T-helper 2 cell treated with Interferon-gamma antibody and Interleukin-4, amounts not matched to agents 100 ng/mL and 5 ng/mL, for 36 hours (primary cell): ENCODE results near the gene RFX1. TPM values are rescaled to one million over a fixed set of nuclear protein-coding genes. Genes with fewer than 3 reads are reported as not detected.
"Not testable (repeated sequence)": the region's sequence is repeated elsewhere in the genome, so short reads cannot be mapped to it uniquely, and the experiment has no call there.

Experiments used
- intact Hi-C: fragments of 100-400 bp; cut with micrococcal nuclease; formaldehyde crosslinking; loops from one replicate; pipeline ENCODE4 v1.15.1; 2023
- total RNA-seq: library from RNA; stranded (reverse); gene quantifications from 2 replicates; pipeline ENCODE4 v1.2.3, GENCODE V29; 2022

The RFX1 gene
- total RNA-seq, 1 donor from 2014 or later: 16.2 TPM

- intact Hi-C loops: no loop called here
Observed at GRCh38 chr19:14027856-14028450, 21.8 kb upstream of the RFX1 start, which contains the start of gene RLN3. Gene RLN3, plus strand, starts transcription at chr19:14028148. Its CDS starts 57 bp downstream, at chr19:14028205.

- intact Hi-C loops: not testable (repeated sequence)
Observed at GRCh38 chr19:14026652-14027192, 20.6 kb upstream of the RFX1 start.

DNA sequence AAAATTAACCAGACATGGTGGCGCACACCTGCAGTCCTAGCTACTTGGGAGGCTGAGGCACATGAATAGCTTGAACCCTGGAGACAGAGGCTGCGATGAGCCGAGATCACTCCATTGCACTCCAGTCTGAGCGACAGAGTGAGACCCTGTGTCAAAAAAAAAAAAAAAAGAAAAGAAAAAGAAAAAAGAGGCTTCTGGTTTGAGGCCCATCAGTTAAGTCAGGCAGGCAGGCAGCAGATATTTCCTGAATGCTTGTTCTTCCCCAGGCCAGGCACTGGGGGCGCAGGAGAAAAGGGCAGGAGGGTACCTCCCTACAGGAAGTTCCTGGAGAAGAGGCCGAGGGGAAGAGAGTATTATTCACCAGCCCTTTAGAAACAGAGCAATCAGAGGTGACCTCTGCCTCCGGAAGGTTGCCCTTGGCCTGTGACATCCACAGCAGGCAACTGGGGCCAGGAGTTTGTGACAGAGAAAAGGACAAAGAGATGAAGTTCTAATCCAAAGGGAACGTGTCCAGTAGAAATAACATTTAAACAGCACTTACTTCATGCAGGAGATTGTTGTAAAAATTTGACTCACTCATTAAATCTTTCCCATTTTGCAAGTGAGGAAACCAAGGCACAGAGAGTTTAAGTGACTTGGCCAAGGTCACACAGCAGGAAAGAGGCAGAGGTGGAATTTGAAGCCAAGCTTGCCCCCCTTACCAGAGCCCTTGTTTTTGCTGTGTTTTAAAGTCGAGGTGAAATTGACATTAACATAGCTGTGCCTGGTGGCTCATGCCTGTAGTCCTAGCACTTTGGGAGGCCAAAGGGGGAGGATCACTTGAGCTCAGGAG is 17.5 kb upstream of the RFX1 start:
- intact Hi-C loops: no loop called here

DNA sequence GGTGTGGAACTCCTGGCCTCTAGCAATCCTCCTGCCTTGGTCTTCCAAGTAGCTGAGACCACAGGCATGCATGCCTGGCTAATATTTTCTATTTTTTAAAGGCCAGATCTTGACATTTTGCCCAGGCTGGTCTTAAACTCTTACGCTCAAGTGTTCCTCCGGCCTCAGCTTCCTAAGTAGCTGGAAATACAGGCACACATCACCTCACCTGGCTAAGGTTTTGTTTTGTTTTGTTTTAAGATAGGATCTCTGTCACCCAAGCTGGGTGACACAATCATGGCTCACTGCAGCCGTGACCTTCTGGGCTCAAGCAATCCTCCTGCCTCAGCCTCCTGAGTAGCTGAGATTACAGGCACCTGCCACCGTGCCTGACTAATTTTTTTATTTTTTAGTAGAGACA is 16.3 kb upstream of the RFX1 start:
- intact Hi-C loops: no loop called here

GRCh38 chr19:14021474-14021873 is 15.4 kb upstream of the RFX1 start:
- intact Hi-C loops: no loop called here

GRCh38 chr19:14019739-14020138 is 13.6 kb upstream of the RFX1 start:
- intact Hi-C loops: not testable (repeated sequence)

- intact Hi-C loops: no loop called here
Observed at GRCh38 chr19:14019100-14019499, 13.0 kb upstream of the RFX1 start.

DNA sequence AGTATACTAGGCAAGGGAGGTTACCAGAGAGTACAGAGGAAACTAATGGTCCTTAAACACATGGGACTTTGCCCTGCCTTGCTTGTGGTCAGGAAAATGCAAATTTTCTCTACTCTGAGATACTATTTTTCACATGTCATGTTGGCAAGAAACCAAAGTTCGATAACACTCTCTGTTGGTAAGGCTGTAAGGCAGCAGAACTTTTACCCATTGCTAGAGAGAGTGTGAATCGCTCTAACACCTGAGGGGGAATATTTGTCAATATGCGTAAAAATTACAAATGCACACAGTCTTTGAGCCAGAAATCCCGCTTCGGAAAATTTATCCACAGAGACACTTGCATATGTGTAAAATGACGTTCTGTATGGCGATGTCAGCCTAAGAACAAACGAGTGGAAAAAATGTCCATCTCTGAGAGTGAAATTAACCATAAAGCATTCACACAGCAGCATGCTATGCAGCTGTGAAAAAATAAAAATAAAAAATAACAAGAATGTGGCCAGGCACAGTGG is 9.5 kb upstream of the RFX1 start:
- intact Hi-C loops: no loop called here

GRCh38 chr19:14012378-14012915 is 6.3 kb upstream of the RFX1 start:
- intact Hi-C loops: no loop called here

- intact Hi-C loops: loop anchor here (1.0 to 5.0 kb wide), 5 partner anchors 21 to 74 kb away; partner anchors contain the start of genes DCAF15 and MISP3
Observed at GRCh38 chr19:14006766-14007562, 844 bp upstream of the RFX1 start.

- intact Hi-C loops: loop anchor here (1.0 to 5.0 kb wide), 5 partner anchors 19 to 75 kb away; partner anchors contain the start of genes DCAF15 and MISP3
Observed at GRCh38 chr19:14005349-14006084, 603 bp downstream of the RFX1 start.

DNA sequence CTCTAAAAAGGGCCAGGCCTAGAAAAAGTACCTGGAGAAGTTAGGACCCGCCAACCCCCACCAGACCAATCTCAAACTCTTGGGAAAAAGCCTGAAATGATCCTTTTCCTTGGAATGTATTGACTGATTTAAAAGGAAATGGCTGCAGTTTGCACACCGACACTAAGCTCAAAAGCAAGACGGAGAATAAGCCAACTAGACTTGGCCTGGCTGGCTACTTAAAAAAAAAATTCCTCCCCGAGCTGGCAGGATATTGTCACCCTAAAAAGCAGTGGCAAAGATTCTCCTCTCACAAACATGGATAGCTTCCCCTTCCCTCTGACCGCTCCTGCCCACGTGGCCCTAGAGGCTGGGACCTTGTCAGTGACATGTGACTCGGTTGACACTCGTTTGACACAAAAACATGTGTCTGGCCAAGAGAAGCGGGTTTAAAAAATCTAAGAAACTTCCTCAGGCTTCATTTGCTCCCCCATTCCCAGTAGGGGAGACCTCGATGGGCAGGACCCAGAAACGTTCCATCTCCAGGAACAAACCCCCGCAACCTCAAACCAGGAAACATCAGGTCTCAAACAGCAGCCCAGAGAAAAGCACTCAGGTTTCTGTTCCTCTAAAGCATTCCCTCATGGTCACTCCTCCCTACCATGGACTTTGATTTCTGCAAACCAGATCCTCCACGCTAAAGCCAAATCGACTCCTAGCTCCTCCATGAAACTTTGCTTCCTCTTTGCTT is 1.3 kb downstream of the RFX1 start:
- intact Hi-C loops: loop anchor here (5.0 kb wide), 1 partner anchor 68 kb away; the partner anchor contains the start of gene MISP3

DNA sequence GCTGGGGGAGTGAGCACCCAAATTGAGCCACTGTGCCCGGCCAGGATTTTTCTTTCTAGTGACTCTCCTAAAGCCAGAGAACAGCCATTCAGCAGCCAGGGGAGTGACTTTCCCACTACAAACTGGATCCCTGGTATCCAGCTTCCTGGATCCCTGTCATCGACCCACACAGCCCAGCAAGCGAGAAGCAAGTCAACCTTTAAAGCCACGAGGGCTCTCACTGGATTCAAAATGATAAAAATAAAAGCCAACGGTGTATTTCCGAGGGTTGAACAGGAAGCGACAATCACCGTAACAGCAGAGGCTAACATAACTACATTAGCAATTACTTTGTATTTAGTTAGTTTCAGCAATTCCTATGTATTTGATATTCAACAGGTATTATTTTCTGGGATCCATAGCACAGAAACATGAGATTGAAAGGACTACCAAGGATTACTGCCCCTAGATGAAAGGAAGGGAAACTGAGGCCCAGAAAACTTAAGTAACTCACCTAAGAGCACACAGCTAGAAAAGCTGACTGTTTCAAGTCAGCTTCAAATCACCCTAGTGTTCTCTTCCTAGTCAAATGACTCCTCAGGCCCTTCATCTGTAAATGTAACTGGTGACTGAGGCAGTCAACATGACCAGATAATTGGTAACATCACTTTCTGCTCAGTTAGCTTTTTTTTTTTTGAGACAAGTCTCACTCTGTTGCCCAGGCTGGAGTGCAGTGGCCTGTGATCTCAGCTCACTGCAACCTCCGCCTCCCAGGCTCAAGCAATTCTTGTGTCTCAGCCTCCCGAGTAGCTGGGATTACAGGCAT is 2.7 kb downstream of the RFX1 start:
- intact Hi-C loops: no loop called here

DNA sequence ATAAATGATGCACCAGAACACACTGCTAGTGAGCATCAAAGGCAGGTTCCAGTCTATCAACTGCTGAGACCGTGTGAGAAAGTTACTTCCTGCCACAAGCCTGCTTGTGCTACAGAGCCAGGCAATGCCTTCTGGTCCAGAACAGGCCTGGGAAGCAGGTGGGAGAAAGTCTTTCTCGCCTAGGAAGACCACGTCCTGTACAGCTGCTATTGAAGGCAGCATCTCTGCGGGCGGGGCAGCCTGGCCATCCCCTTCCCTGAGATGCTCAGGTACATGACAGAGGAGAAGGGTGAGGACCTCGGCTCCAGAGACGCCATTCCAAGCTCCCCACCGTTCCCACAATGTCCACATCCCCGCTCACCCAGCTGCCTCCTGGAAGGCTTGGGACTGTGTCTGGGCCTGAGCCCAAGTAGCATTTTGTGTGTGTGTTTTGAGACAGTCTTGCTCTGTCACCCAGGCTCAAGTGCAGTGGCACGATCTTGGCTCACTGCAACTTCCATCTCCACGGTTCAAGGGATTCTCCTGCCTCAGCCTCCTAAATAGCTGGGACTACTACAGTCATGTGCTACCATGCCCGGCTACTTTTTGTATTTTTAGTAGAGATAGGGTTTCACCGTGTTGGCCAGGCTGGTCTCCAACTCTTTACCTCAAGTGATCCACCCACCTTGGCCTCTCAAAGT is 3.4 kb downstream of the RFX1 start:
- intact Hi-C loops: no loop called here

DNA sequence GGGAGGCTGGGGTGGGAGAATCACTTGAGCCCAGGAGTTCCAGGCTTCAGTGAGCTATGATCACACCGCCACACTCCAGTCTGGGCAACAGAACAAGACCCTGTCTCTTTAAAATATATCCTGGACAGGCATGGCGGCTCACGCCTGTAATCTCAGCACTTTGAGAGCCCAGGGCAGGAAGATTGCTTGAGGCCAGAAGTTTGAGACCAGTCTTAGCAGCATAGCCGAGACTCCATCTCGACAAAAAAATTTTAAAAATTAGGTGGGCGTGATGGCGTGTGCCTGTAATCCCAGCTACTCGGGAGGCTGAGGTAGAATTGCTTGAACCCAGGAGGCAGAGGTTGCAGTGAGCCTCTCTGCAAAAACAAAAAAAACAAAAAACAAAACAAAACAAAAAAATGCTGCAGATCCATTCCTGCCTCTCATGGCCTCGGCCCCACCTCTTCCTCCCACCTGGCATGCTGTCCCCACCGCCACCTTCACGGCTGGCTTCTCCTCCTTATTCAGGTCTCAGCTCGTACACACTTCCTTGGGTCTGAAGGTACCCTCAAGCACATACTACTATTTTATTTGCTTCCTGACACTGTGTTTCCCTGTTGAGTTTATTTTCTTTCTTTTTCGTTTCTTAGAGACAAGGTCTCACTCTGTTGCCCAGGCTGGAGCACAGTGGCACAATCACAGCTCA is 5.3 kb downstream of the RFX1 start:
- intact Hi-C loops: no loop called here

- intact Hi-C loops: no loop called here
Observed at GRCh38 chr19:13999085-13999484, 7.0 kb downstream of the RFX1 start.

DNA sequence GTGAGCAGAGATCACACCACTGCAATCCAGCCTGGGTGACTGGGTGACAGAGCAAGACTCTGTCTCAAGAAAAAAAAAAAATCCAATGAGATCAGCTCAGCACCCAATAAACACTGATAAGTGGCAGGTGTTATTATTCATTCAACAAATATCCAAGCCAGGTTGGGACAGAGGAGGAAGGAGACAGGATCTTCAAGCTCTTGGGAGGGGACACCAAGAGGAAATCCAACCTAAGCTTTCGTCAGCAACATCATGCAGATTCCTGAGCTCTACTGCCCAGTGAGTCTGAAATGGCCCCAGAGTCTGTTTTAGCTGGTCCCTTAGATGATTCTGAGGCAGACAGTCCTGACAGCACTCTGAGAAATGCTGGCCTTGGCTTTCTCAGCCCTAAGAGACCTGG is 7.7 kb downstream of the RFX1 start:
- intact Hi-C loops: no loop called here

DNA sequence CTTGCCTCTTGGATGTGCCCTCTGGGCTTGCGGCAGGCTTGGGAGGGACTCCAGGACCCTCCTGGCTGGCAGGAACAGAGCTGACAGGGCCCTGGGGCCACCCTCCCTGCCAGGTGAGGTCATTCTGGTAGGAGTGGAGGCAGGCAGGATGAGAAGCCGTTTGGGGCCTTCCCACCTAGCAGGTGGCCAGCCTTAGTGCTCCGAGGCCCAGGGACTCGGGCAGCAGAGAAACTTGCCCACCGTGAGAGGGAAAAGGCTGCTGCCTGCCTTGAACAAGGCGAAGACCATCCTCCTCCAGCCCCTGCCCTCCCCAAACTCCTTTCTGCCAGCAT is 8.5 kb downstream of the RFX1 start:
- intact Hi-C loops: no loop called here
